MM.1S (cell line): Measurements from ENCODE around the gene TNXB.
"Not testable (repeated sequence)": the region's sequence is repeated elsewhere in the genome, so short reads cannot be mapped to it uniquely, and the experiment has no call there.

Experiments
- EZH2 ChIP-seq: fragments of 300-600 bp; sonication (generic); optimal IDR thresholded peaks from 2 replicates; pipeline ENCODE3; 2017; ENCODE audit warnings: low read depth, mild to moderate bottlenecking, antibody characterized with exemption, low read length, mixed read lengths
- TF ChIP-seq, protein P1 (sequence below): fragments of 300-600 bp; sonication (generic); IDR thresholded peaks from 2 replicates; pipeline ENCODE4 v1.5.1; 2016; ENCODE audit warnings: antibody characterized with exemption, low read length, mixed read lengths

GRCh38 chr6:32037136-32037535, 72.0 kb downstream of the TNXB start:
- TF ChIP-seq, protein P1, sequence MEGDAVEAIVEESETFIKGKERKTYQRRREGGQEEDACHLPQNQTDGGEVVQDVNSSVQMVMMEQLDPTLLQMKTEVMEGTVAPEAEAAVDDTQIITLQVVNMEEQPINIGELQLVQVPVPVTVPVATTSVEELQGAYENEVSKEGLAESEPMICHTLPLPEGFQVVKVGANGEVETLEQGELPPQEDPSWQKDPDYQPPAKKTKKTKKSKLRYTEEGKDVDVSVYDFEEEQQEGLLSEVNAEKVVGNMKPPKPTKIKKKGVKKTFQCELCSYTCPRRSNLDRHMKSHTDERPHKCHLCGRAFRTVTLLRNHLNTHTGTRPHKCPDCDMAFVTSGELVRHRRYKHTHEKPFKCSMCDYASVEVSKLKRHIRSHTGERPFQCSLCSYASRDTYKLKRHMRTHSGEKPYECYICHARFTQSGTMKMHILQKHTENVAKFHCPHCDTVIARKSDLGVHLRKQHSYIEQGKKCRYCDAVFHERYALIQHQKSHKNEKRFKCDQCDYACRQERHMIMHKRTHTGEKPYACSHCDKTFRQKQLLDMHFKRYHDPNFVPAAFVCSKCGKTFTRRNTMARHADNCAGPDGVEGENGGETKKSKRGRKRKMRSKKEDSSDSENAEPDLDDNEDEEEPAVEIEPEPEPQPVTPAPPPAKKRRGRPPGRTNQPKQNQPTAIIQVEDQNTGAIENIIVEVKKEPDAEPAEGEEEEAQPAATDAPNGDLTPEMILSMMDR = not testable (repeated sequence)
- not testable (repeated sequence) for TF ChIP-seq EZH2
